ENCODE results near the gene FCER2.

FCER2 gene

DNA sequence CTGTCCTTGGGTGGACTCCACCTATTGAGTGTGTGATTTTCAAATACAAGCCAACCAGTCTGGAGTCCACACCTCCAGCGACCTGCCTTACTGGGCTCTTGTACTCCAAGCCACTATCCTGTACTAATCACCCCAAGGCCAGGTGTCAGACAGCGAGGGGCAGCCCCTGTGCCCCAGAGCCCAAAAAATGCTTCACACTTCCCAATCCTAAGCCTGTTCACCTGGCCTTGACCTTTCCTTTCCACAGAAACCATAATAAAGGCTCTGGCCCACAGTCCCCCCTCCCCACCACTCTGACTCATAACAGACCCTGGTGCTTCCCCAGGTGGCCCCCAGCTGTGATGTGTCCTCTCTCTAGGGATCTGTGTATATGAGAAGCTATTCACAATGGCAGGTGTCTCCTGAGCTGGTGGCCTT lies 41.5 kb upstream of the FCER2 start:
- TF ChIP-seq, protein P1, sequence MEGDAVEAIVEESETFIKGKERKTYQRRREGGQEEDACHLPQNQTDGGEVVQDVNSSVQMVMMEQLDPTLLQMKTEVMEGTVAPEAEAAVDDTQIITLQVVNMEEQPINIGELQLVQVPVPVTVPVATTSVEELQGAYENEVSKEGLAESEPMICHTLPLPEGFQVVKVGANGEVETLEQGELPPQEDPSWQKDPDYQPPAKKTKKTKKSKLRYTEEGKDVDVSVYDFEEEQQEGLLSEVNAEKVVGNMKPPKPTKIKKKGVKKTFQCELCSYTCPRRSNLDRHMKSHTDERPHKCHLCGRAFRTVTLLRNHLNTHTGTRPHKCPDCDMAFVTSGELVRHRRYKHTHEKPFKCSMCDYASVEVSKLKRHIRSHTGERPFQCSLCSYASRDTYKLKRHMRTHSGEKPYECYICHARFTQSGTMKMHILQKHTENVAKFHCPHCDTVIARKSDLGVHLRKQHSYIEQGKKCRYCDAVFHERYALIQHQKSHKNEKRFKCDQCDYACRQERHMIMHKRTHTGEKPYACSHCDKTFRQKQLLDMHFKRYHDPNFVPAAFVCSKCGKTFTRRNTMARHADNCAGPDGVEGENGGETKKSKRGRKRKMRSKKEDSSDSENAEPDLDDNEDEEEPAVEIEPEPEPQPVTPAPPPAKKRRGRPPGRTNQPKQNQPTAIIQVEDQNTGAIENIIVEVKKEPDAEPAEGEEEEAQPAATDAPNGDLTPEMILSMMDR (conservative IDR thresholded peaks at IDR 0.05; ENCODE audit: low read depth, low read length) = no peak
- Histone ChIP-seq H3K9ac (no peak overlapping the region), H3K36me3 (ENCODE audit: insufficient read depth) (no peaks in the 10 kb centered on the region), H3K27me3 (ENCODE audit: insufficient read depth, low read depth) (peaks cover 62% of the 10 kb centered on the region), H2AFZ (ENCODE audit: low read depth) (no peak overlapping the region), H3K4me2 (no peak overlapping the region), H3K79me2 (ENCODE audit: insufficient read depth, low read depth) (no peaks in the 10 kb centered on the region), H4K20me1 (ENCODE audit: insufficient read depth) (no peaks in the 10 kb centered on the region), H3K4me3 (IDR thresholded peaks at IDR 0.05; ENCODE audit: insufficient read depth, low read depth, low read length) (no peak overlapping the region), H3K27ac (no peak overlapping the region), H3K4me1 (ENCODE audit: low read depth, poor library complexity, severe bottlenecking) (no peaks in the 10 kb centered on the region)

DNA sequence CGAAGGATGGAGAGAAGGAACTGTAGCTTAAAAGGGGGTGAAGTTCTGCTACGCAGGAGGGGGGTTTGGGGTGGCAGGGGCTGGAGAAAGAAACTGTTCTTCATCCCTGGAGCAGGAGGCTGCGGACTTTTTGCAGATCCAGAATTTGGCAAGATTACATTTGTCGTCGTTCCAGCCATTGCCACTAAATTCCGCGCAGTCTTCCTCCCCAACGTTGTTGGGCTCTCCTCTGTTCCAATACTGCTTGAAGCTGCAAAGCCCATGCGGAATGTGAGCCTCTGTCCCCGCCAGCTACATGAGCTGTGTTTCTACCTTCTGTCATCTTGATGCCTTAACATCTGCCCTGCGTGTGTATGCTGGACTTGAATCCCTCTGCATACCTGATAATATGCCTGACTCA lies 41.1 kb upstream of the FCER2 start:
- Histone ChIP-seq H3K36me3 (ENCODE audit: insufficient read depth) (no peaks in the 10 kb centered on the region), H2AFZ (ENCODE audit: low read depth) (no peak overlapping the region), H3K4me2 (no peak overlapping the region), H3K27ac (no peak overlapping the region), H3K4me3 (IDR thresholded peaks at IDR 0.05; ENCODE audit: insufficient read depth, low read depth, low read length) (no peak overlapping the region), H3K4me1 (ENCODE audit: low read depth, poor library complexity, severe bottlenecking) (no peaks in the 10 kb centered on the region), H3K79me2 (ENCODE audit: insufficient read depth, low read depth) (no peaks in the 10 kb centered on the region), H3K27me3 (ENCODE audit: insufficient read depth, low read depth) (peaks cover 66% of the 10 kb centered on the region), H4K20me1 (ENCODE audit: insufficient read depth) (no peaks in the 10 kb centered on the region), H3K9ac (no peak overlapping the region)
- TF ChIP-seq, protein P1 (conservative IDR thresholded peaks at IDR 0.05; ENCODE audit: low read depth, low read length) = no peak

DNA sequence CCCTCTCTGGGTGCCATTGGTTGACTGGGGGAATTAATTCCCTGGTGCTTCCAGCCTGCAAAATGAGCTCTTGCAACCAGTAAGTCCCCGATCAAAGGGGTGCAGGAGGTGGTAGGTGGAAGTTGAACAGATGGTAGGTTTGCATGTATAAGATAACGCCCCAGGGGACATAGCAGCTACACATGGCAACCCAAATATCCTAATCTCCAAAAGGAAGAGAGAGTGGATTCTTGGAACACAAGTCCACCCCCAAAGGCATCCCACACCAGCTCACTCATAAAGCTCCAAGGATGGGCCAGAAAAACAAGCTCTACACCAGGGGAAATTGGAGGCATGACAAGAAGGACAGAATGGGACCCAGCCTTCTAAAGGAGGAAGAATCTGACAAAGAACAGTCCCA lies 40.6 kb upstream of the FCER2 start:
- Histone ChIP-seq H3K4me3 (IDR thresholded peaks at IDR 0.05; ENCODE audit: insufficient read depth, low read depth, low read length) (no peak overlapping the region), H3K27me3 (ENCODE audit: insufficient read depth, low read depth) (peaks cover 69% of the 10 kb centered on the region), H3K9ac (no peak overlapping the region), H2AFZ (ENCODE audit: low read depth) (no peak overlapping the region), H3K4me2 (no peak overlapping the region), H3K4me1 (ENCODE audit: low read depth, poor library complexity, severe bottlenecking) (no peaks in the 10 kb centered on the region), H3K27ac (no peak overlapping the region), H3K79me2 (ENCODE audit: insufficient read depth, low read depth) (no peaks in the 10 kb centered on the region), H4K20me1 (ENCODE audit: insufficient read depth) (no peaks in the 10 kb centered on the region), H3K36me3 (ENCODE audit: insufficient read depth) (no peaks in the 10 kb centered on the region)
- TF ChIP-seq, protein P1 (conservative IDR thresholded peaks at IDR 0.05; ENCODE audit: low read depth, low read length) = no peak

DNA sequence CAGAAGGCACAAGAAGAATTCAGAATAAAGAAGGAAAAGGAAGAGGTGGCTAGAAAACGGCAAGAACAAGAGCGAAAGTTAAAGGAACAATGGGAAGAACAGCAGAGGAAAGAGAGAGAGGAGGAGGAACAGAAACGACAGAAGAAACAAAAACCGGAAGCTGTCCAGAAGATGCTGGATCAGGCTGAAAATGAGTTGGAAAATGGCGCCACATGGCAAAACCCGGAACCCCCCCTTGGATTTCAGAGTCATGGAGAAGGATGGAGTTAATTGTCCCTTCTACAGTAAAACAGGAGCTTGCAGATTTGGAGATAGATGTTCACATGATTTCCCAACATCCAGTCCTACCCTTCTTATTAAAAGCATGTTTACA lies 38.7 kb upstream of the FCER2 start:
- Histone ChIP-seq H3K79me2 (ENCODE audit: insufficient read depth, low read depth) (no peaks in the 10 kb centered on the region), H3K9ac (no peak overlapping the region), H3K27ac (no peak overlapping the region), H2AFZ (ENCODE audit: low read depth) (no peak overlapping the region), H3K27me3 (ENCODE audit: insufficient read depth, low read depth) (peaks cover 79% of the 10 kb centered on the region), H3K4me2 (no peak overlapping the region), H3K4me3 (IDR thresholded peaks at IDR 0.05; ENCODE audit: insufficient read depth, low read depth, low read length) (no peak overlapping the region), H4K20me1 (ENCODE audit: insufficient read depth) (no peaks in the 10 kb centered on the region), H3K4me1 (ENCODE audit: low read depth, poor library complexity, severe bottlenecking) (no peaks in the 10 kb centered on the region), H3K36me3 (ENCODE audit: insufficient read depth) (no peaks in the 10 kb centered on the region)
- TF ChIP-seq, protein P1 (conservative IDR thresholded peaks at IDR 0.05; ENCODE audit: low read depth, low read length) = no peak

All from KMS-11 (cell line).